ENCODE measurements around the gene SLAMF1. TPM values are rescaled to one million over a fixed set of nuclear protein-coding genes. Genes with fewer than 3 reads are reported as not detected.

The SLAMF1 gene
- total and polyA plus RNA-seq, 9 of the 15 experiments (the other 6 are each of a cell fraction or from before 2014, with no cell fraction given), result 0.04 to 0.17 (median 0.11) TPM; not detected in 4

- ATAC-seq (no peak), DNase-seq (ENCODE audit: extremely low read depth in 1 of 4, low spot score in 3 of 4) (no peak), FAIRE-seq (no peak)
- 65% methylated on average over 13 of the region's 13 CpGs for WGBS (ENCODE audit: insufficient coverage, low coverage, missing lambda C conversion rate)
- no TSS peak for BruUV-seq (replicated peaks)
- no peak overlapping the region for H2AFZ ChIP-seq (ENCODE audit: low read depth, low read length)
- H3K79me2 ChIP-seq (ENCODE audit: control insufficient read depth, insufficient read depth, low read length), result no peaks in the 10 kb centered on the region
- H3K4me3 ChIP-seq, result no peak overlapping the region
- intact Hi-C loops (cut with micrococcal nuclease) (no loop called here), in situ Hi-C loops (cut with MboI) (no loop called here)
- H3K27me3 ChIP-seq (ENCODE audit: control insufficient read depth in 2 of 2, insufficient read depth in 2 of 2, low read length in 2 of 2), result no peaks in the 10 kb centered on the region; a peak in 1 of 5 replicates
- H3K4me1 ChIP-seq (replicated peaks in 1 of 2; ENCODE audit: control insufficient read depth in 2 of 2, insufficient read depth in 2 of 2, low read length in 2 of 2), result peaks cover 4 to 15% of the 10 kb centered on the region in 2 experiments
- CTCF ChIA-PET (ENCODE audit: low intra/inter-chr PET ratio), result interaction anchor here (0.6 to 2.3 kb wide), 4 partner anchors 137 to 1360 kb away, joined by 3 to 9 read pairs (median 4); no protein-coding TSS in a partner anchor
- no peak for TF ChIP-seq ATF3 (IDR thresholded peaks at IDR 0.05)
- TF ChIP-seq ATF3 (CRISPR knock-in tag; conservative IDR thresholded peaks at IDR 0.05), result no peak
- TF ChIP-seq CTBP1 (IDR thresholded peaks at IDR 0.05; ENCODE audit: borderline replicate concordance), result peak; percentile 42; the same call in 1 of the 2 replicates
- no peak for TF ChIP-seq ZBTB8A (IDR thresholded peaks at IDR 0.05; ENCODE audit: partially characterized antibody)
- no peak overlapping the region for H3K9ac ChIP-seq (ENCODE audit: insufficient read depth in 1 of 2, low read depth in 2 of 2, low read length in 2 of 2)
- no peak overlapping the region for H3K27ac ChIP-seq (ENCODE audit: extremely low read depth, low read depth, low read length)
- no peak overlapping the region for H3K4me2 ChIP-seq (ENCODE audit: insufficient read depth, low read length)
- H4K20me1 ChIP-seq (replicated peaks; ENCODE audit: control insufficient read depth, insufficient read depth, low read length), result peaks cover 5% of the 10 kb centered on the region; the same call in 1 of the 2 replicates
- H3K9me3 ChIP-seq (replicated peaks; ENCODE audit: control insufficient read depth, insufficient read depth, low read depth, low read length), result no peaks in the 10 kb centered on the region
- POLR2A ChIA-PET, result no interaction called here
- no peaks in the 10 kb centered on the region for H3K36me3 ChIP-seq (ENCODE audit: control insufficient read depth, insufficient read depth, low read length)
- H3K9me1 ChIP-seq (ENCODE audit: control insufficient read depth, insufficient read depth, low read length), result no peaks in the 10 kb centered on the region
Observed at GRCh38 chr1:160676869-160677597, 30.2 kb upstream of the SLAMF1 start.
